Stimulated activated memory B cell treated with anti-CD40 and anti-IgM and Interleukin-4, amounts not matched to agents 10 μg/mL and 1 μg/mL and 100 μg/mL, for 72 hours (primary cell): Measurements from ENCODE around the gene ZNF492.
"Not testable (repeated sequence)": the region's sequence is repeated elsewhere in the genome, so short reads cannot be mapped to it uniquely, and the experiment has no call there.

Experiments used
- ATAC-seq: fragments of 150-1000 bp; cut with Tn5 transposase; 2 replicates; pipeline ENCODE4 v1.10.0; 2021
- H3K27ac Mint-ChIP-seq: one replicate; pipeline ENCODE4 v1.8.0; 2022; ENCODE audit warnings: mild to moderate bottlenecking, mixed read lengths
- H3K27me3 Mint-ChIP-seq: one replicate; pipeline ENCODE4 v1.8.0; 2022; ENCODE audit warnings: mixed read lengths
- H3K36me3 Mint-ChIP-seq: one replicate; pipeline ENCODE4 v1.8.0; 2022; ENCODE audit warnings: mixed read lengths
- H3K4me1 Mint-ChIP-seq: one replicate; pipeline ENCODE4 v1.8.0; 2022; ENCODE audit warnings: mixed read lengths
- H3K4me3 Mint-ChIP-seq: one replicate; pipeline ENCODE4 v1.8.0; 2022; ENCODE audit warnings: mild to moderate bottlenecking, moderate library complexity, mixed read lengths
- H3K9me3 Mint-ChIP-seq: one replicate; pipeline ENCODE4 v1.8.0; 2022; ENCODE audit warnings: mixed read lengths

Gene ZNF492

GRCh38 chr19:22633706-22634449 lies at the start of gene ZNF492:
Gene ZNF492 (plus strand): TSS chr19:22634324. CDS start chr19:22653400, 19,076 bp downstream.
- peak; percentile 82 for ATAC-seq
- H3K27me3 Mint-ChIP-seq, H3K27ac Mint-ChIP-seq, H3K9me3 Mint-ChIP-seq, H3K36me3 Mint-ChIP-seq, H3K4me1 Mint-ChIP-seq: not testable (repeated sequence)
- H3K4me3 Mint-ChIP-seq = peak within 1 kb of the TSS; percentile 89

GRCh38 chr19:22595422-22595821 lies 38.7 kb upstream of the ZNF492 start:
- Mint-ChIP-seq H3K4me3 (no peak overlapping the region), H3K9me3 (peaks cover 24% of the 10 kb centered on the region), H3K36me3 (no peaks in the 10 kb centered on the region), H3K4me1 (no peaks in the 10 kb centered on the region), H3K27me3 (peaks cover 12% of the 10 kb centered on the region), H3K27ac (no peak overlapping the region)
- ATAC-seq = no peak

GRCh38 chr19:22595918-22596341 lies 38.2 kb upstream of the ZNF492 start:
- Mint-ChIP-seq H3K36me3 (no peaks in the 10 kb centered on the region), H3K27ac (no peak overlapping the region), H3K27me3 (peaks cover 12% of the 10 kb centered on the region), H3K4me1 (no peaks in the 10 kb centered on the region), H3K9me3 (peaks cover 24% of the 10 kb centered on the region), H3K4me3 (no peak overlapping the region)
- ATAC-seq = no peak

- Mint-ChIP-seq H3K36me3 (no peaks in the 10 kb centered on the region), H3K9me3 (peaks cover 15% of the 10 kb centered on the region), H3K4me3 (no peak overlapping the region), H3K27me3 (peaks cover 12% of the 10 kb centered on the region), H3K4me1 (no peaks in the 10 kb centered on the region), H3K27ac (no peak overlapping the region)
- no peak for ATAC-seq
Measured at GRCh38 chr19:22600690-22601648, 33.2 kb upstream of the ZNF492 start.

- H3K27me3 Mint-ChIP-seq = peaks cover 12% of the 10 kb centered on the region
Measured at GRCh38 chr19:22601906-22602630, 32.1 kb upstream of the ZNF492 start.

GRCh38 chr19:22602631-22603272 lies 31.4 kb upstream of the ZNF492 start:
- Mint-ChIP-seq H3K27me3 (peaks cover 12% of the 10 kb centered on the region), H3K9me3 (peaks cover 22% of the 10 kb centered on the region), H3K4me3 (no peak overlapping the region), H3K36me3 (no peaks in the 10 kb centered on the region), H3K27ac (no peak overlapping the region), H3K4me1 (no peaks in the 10 kb centered on the region)
- ATAC-seq = no peak

More at GRCh38 chr19:22601906-22602630, 32.1 kb upstream of the ZNF492 start:
- no peaks in the 10 kb centered on the region for H3K4me1 Mint-ChIP-seq
- peaks cover 21% of the 10 kb centered on the region for H3K9me3 Mint-ChIP-seq
- H3K27ac Mint-ChIP-seq = no peak overlapping the region
- ATAC-seq = no peak
- no peak overlapping the region for H3K4me3 Mint-ChIP-seq
- no peaks in the 10 kb centered on the region for H3K36me3 Mint-ChIP-seq

- Mint-ChIP-seq H3K27ac (no peak overlapping the region), H3K9me3 (peaks cover 21% of the 10 kb centered on the region), H3K36me3 (no peaks in the 10 kb centered on the region), H3K27me3 (peaks cover 12% of the 10 kb centered on the region), H3K4me3 (no peak overlapping the region), H3K4me1 (no peaks in the 10 kb centered on the region)
- ATAC-seq = no peak
Measured at GRCh38 chr19:22603518-22604440, 30.3 kb upstream of the ZNF492 start.

- Mint-ChIP-seq H3K27me3 (peaks cover 4% of the 10 kb centered on the region), H3K27ac (no peak overlapping the region), H3K4me3 (no peak overlapping the region), H3K9me3 (peaks cover 14% of the 10 kb centered on the region), H3K36me3 (no peaks in the 10 kb centered on the region), H3K4me1 (no peaks in the 10 kb centered on the region)
- no peak for ATAC-seq
Measured at GRCh38 chr19:22604571-22605274, 29.4 kb upstream of the ZNF492 start.

GRCh38 chr19:22605275-22606211 lies 28.6 kb upstream of the ZNF492 start:
- Mint-ChIP-seq H3K9me3 (peaks cover 19% of the 10 kb centered on the region), H3K4me1 (no peaks in the 10 kb centered on the region), H3K27me3 (no peaks in the 10 kb centered on the region), H3K36me3 (no peaks in the 10 kb centered on the region), H3K4me3 (no peak overlapping the region), H3K27ac (no peak overlapping the region)
- ATAC-seq = no peak

- peaks cover 19% of the 10 kb centered on the region for H3K9me3 Mint-ChIP-seq
- H3K4me1 Mint-ChIP-seq = no peaks in the 10 kb centered on the region
- H3K36me3 Mint-ChIP-seq = no peaks in the 10 kb centered on the region
- H3K4me3 Mint-ChIP-seq = no peak overlapping the region
- H3K27ac Mint-ChIP-seq = no peak overlapping the region
- no peaks in the 10 kb centered on the region for H3K27me3 Mint-ChIP-seq
- ATAC-seq = no peak
Measured at GRCh38 chr19:22606212-22606553, 27.9 kb upstream of the ZNF492 start.

GRCh38 chr19:22606954-22607652 lies 27.0 kb upstream of the ZNF492 start:
- no peak for ATAC-seq
- Mint-ChIP-seq H3K36me3 (no peaks in the 10 kb centered on the region), H3K27ac (no peak overlapping the region), H3K4me1 (no peaks in the 10 kb centered on the region), H3K27me3 (no peaks in the 10 kb centered on the region), H3K4me3 (no peak overlapping the region), H3K9me3 (peaks cover 19% of the 10 kb centered on the region)

GRCh38 chr19:22607653-22608430 lies 26.3 kb upstream of the ZNF492 start:
- H3K9me3 Mint-ChIP-seq = peaks cover 19% of the 10 kb centered on the region
- H3K27me3 Mint-ChIP-seq = no peaks in the 10 kb centered on the region
- H3K36me3 Mint-ChIP-seq = no peaks in the 10 kb centered on the region
- H3K27ac Mint-ChIP-seq = no peak overlapping the region
- no peak overlapping the region for H3K4me3 Mint-ChIP-seq
- H3K4me1 Mint-ChIP-seq = no peaks in the 10 kb centered on the region
- no peak for ATAC-seq
